ENCODE data around the gene SYTL2.

- no peak for TF ChIP-seq CTCF (IDR thresholded peaks at IDR 0.05)
- TF ChIP-seq POLR2A (IDR thresholded peaks at IDR 0.05): no peak
Observed at GRCh38 chr11:85658180-85658579, 152.8 kb downstream of the SYTL2 start.
